GM19395 (cell line): ENCODE results near the gene POFUT2.

Experiments used
- ATAC-seq: cut with Tn5 transposase; IDR thresholded peaks from one replicate; pipeline ENCODE4 v1.9.1; 2021; ENCODE audit warnings: mild to moderate bottlenecking, moderate library complexity; ENCODE audit not compliant: unreplicated experiment

POFUT2 gene

GRCh38 chr21:45251635-45252447 lies 35.9 kb downstream of the POFUT2 start:
- ATAC-seq: no peak

- no peak for ATAC-seq
Measured at GRCh38 chr21:45250914-45251634, 36.6 kb downstream of the POFUT2 start.

GRCh38 chr21:45250272-45250671 lies 37.4 kb downstream of the POFUT2 start:
- ATAC-seq: no peak

- no peak for ATAC-seq
Measured at GRCh38 chr21:45249626-45250025, 38.1 kb downstream of the POFUT2 start.

GRCh38 chr21:45248893-45249381 lies 38.8 kb downstream of the POFUT2 start:
- ATAC-seq: no peak

- no peak for ATAC-seq
Measured at GRCh38 chr21:45248301-45248892, 39.3 kb downstream of the POFUT2 start.

- ATAC-seq: no peak
Measured at GRCh38 chr21:45246386-45247320, 41.0 kb downstream of the POFUT2 start.

GRCh38 chr21:45244799-45245340 lies 42.8 kb downstream of the POFUT2 start:
- no peak for ATAC-seq

GRCh38 chr21:45243603-45244002 lies 44.1 kb downstream of the POFUT2 start:
- no peak for ATAC-seq

GRCh38 chr21:45241357-45241756 lies 46.3 kb downstream of the POFUT2 start:
- no peak for ATAC-seq

- no peak for ATAC-seq
Measured at GRCh38 chr21:45237401-45237800, 50.3 kb downstream of the POFUT2 start.

- no peak for ATAC-seq
Measured at GRCh38 chr21:45236481-45236880, 51.2 kb downstream of the POFUT2 start.

GRCh38 chr21:45235488-45235887 lies 52.2 kb downstream of the POFUT2 start:
- ATAC-seq: no peak

- ATAC-seq: no peak
Measured at GRCh38 chr21:45234965-45235364, 52.7 kb downstream of the POFUT2 start.

GRCh38 chr21:45234127-45234526 lies 53.6 kb downstream of the POFUT2 start:
- ATAC-seq: no peak

- ATAC-seq: no peak
Measured at GRCh38 chr21:45231705-45232104, 56.0 kb downstream of the POFUT2 start.

- no peak for ATAC-seq
Measured at GRCh38 chr21:45228656-45229240, 58.9 kb downstream of the POFUT2 start.

GRCh38 chr21:45228171-45228641 lies 59.5 kb downstream of the POFUT2 start:
- ATAC-seq: no peak

GRCh38 chr21:45227735-45228134 lies 60.0 kb downstream of the POFUT2 start:
- ATAC-seq: no peak
